Natural killer cell (primary cell): Measurements from ENCODE around the gene HSH2D. TPM values are rescaled to one million over a fixed set of nuclear protein-coding genes. Genes with fewer than 3 reads are reported as not detected.
"Not testable (repeated sequence)": the region's sequence is repeated elsewhere in the genome, so short reads cannot be mapped to it uniquely, and the experiment has no call there.

Experiments used
- ATAC-seq, 3 donors: fragments of 150-1000 bp in 2 of 3; fragments of 200-7000 bp in 1 of 3; cut with Tn5 transposase; 1 replicate in 1 of 3; 2 replicates in 2 of 3; pipeline ENCODE4 v1.10.0; 2021; ENCODE audit warnings: mild to moderate bottlenecking in 2 of 3, moderate library complexity in 2 of 3
- DNase-seq, 2 donors: peaks; one replicate each; pipeline versions ENCODE4 v3.0.0 to v3.0.0-alpha.2; 2013 to 2021; ENCODE audit warnings: mixed read lengths in 1 of 2
- H3K27ac ChIP-seq: one replicate; pipeline ENCODE4 v1.5.1; 2013; ENCODE audit warnings: mild to moderate bottlenecking, low read length
- H3K27me3 ChIP-seq: one replicate; pipeline ENCODE4 v1.6.1; 2013; ENCODE audit warnings: low read length; ENCODE audit not compliant: control insufficient read depth, insufficient read depth
- H3K36me3 ChIP-seq: one replicate; pipeline ENCODE4 v1.6.1; 2013; ENCODE audit warnings: low read length; ENCODE audit not compliant: control insufficient read depth, insufficient read depth
- H3K4me1 ChIP-seq: one replicate; pipeline ENCODE4 v1.6.1; 2013; ENCODE audit warnings: low read length; ENCODE audit not compliant: control insufficient read depth, insufficient read depth
- H3K4me3 ChIP-seq: one replicate; pipeline ENCODE4 v1.5.1; 2013; ENCODE audit warnings: low read length
- H3K9me3 ChIP-seq: one replicate; pipeline ENCODE4 v1.6.1; 2013; ENCODE audit warnings: low read length; ENCODE audit not compliant: control insufficient read depth, insufficient read depth
- H3K27ac Mint-ChIP-seq, 2 donors: one replicate each; pipeline ENCODE4 v1.8.0; 2022; ENCODE audit warnings: mild to moderate bottlenecking in 2 of 2, mixed read lengths in 2 of 2, moderate library complexity in 1 of 2
- H3K27me3 Mint-ChIP-seq, 2 donors: one replicate each; pipeline ENCODE4 v1.8.0; 2022; ENCODE audit warnings: low read depth in 2 of 2, mixed read lengths in 2 of 2
- H3K36me3 Mint-ChIP-seq: one replicate; pipeline ENCODE4 v1.8.0; 2022; ENCODE audit warnings: mixed read lengths
- H3K4me1 Mint-ChIP-seq, 2 donors: one replicate each; pipeline ENCODE4 v1.8.0; 2022; ENCODE audit warnings: mixed read lengths in 2 of 2
- H3K4me3 Mint-ChIP-seq: one replicate; pipeline ENCODE4 v1.8.0; 2022; ENCODE audit warnings: mild to moderate bottlenecking, moderate library complexity, mixed read lengths
- H3K9me3 Mint-ChIP-seq, 2 donors: one replicate each; pipeline ENCODE4 v1.8.0; 2022; ENCODE audit warnings: mixed read lengths in 2 of 2
- CTCF ChIP-seq: fragments of 200-600 bp; IDR thresholded peaks from one replicate; pipeline ENCODE4 v1.8.0; 2022; ENCODE audit warnings: antibody characterized with exemption
- WGBS: methylation state at CpG from one replicate; pipeline ENCODE4 v1.1.7; 2013; ENCODE audit warnings: missing lambda C conversion rate; ENCODE audit not compliant: insufficient coverage; 5-methylcytosine and 5-hydroxymethylcytosine counted together
- intact Hi-C: fragments of 100-400 bp; cut with micrococcal nuclease; formaldehyde crosslinking; loops from one replicate; pipeline ENCODE4 v1.14.2; 2022
- total RNA-seq, 4 donors: library from RNA; stranded (reverse); fragments of 120-200 nt in 1 of 4; gene quantifications; one replicate each; pipeline versions ENCODE4 v1.2.3 to v1.2.4, GENCODE V29; 2013 to 2022

HSH2D gene
- total RNA-seq, 3 donors from 2014 or later (not counting 1 experiment from before 2014, with no cell fraction given), result 203 to 319 (median 278) TPM

GRCh38 chr19:16096280-16096855 lies 47.1 kb upstream of the HSH2D start:
- Mint-ChIP-seq H3K27me3 (no peaks in the 10 kb centered on the region), H3K9me3 (no peaks in the 10 kb centered on the region), H3K4me3 (no peak overlapping the region), H3K4me1 (peaks cover 19 to 34% of the 10 kb centered on the region in 2 donors), H3K27ac (peak overlapping the region; percentile 27 to 73), H3K36me3 (peaks cover 32% of the 10 kb centered on the region)
- Histone ChIP-seq H3K9me3 (no peaks in the 10 kb centered on the region), H3K36me3 (peaks cover 89% of the 10 kb centered on the region), H3K27me3 (no peaks in the 10 kb centered on the region), H3K27ac (no peak overlapping the region), H3K4me3 (no peak overlapping the region), H3K4me1 (peaks cover 5% of the 10 kb centered on the region)
- WGBS, result 94% methylated on average over 8 of the region's 10 CpGs
- intact Hi-C loops, result no loop called here
- no peak for DNase-seq
- no peak for ATAC-seq
- no peak for TF ChIP-seq CTCF

- TF ChIP-seq CTCF, result no peak
- Mint-ChIP-seq H3K27me3 (no peaks in the 10 kb centered on the region), H3K4me3 (no peak overlapping the region), H3K27ac (peak overlapping the region; percentile 27 to 73), H3K9me3 (no peaks in the 10 kb centered on the region), H3K4me1 (peaks cover 19 to 22% of the 10 kb centered on the region in 2 donors), H3K36me3 (peaks cover 31% of the 10 kb centered on the region)
- intact Hi-C loops, result no loop called here
- Histone ChIP-seq H3K4me3 (no peak overlapping the region), H3K27ac (no peak overlapping the region), H3K27me3 (no peaks in the 10 kb centered on the region), H3K4me1 (peaks cover 5% of the 10 kb centered on the region), H3K36me3 (peaks cover 90% of the 10 kb centered on the region), H3K9me3 (no peaks in the 10 kb centered on the region)
- 97% methylated on average over 6 of the region's 6 CpGs for WGBS
- DNase-seq (no peak), ATAC-seq (no peak)
Observed at GRCh38 chr19:16098416-16098768, 45.1 kb upstream of the HSH2D start.

- peaks cover 31% of the 10 kb centered on the region for H3K36me3 Mint-ChIP-seq
- peaks cover 90% of the 10 kb centered on the region for H3K36me3 ChIP-seq
- H3K27ac ChIP-seq, result no peak overlapping the region
- H3K27ac Mint-ChIP-seq, result peak overlapping the region in 1 of 2 donors; percentile 73
- H3K4me3 Mint-ChIP-seq, result no peak overlapping the region
- H3K4me3 ChIP-seq, result no peak overlapping the region
- WGBS, result 98% methylated on average over 4 of the region's 6 CpGs
- H3K9me3 ChIP-seq, result no peaks in the 10 kb centered on the region
- peaks cover 5% of the 10 kb centered on the region for H3K4me1 ChIP-seq
- H3K9me3 Mint-ChIP-seq, result no peaks in the 10 kb centered on the region
- peaks cover 19 to 22% of the 10 kb centered on the region in 2 donors for H3K4me1 Mint-ChIP-seq
- ATAC-seq, result no peak
- H3K27me3 Mint-ChIP-seq, result no peaks in the 10 kb centered on the region
- H3K27me3 ChIP-seq, result no peaks in the 10 kb centered on the region
- no peak for TF ChIP-seq CTCF
- intact Hi-C loops, result no loop called here
- no peak for DNase-seq
Observed at GRCh38 chr19:16098821-16099220, 44.7 kb upstream of the HSH2D start.

GRCh38 chr19:16099314-16099965 lies 44.0 kb upstream of the HSH2D start:
- H3K27me3 Mint-ChIP-seq, intact Hi-C loops, H3K9me3 ChIP-seq, H3K4me1 ChIP-seq, DNase-seq, H3K9me3 Mint-ChIP-seq, H3K27ac ChIP-seq, H3K4me3 Mint-ChIP-seq, H3K27me3 ChIP-seq, ATAC-seq, H3K4me3 ChIP-seq: not testable (repeated sequence)
- 97% methylated on average over 7 of the region's 8 CpGs for WGBS
- peak overlapping the region in 1 of 2 donors; percentile 56 for H3K27ac Mint-ChIP-seq
- H3K36me3 ChIP-seq, result peaks cover 85% of the 10 kb centered on the region
- H3K36me3 Mint-ChIP-seq, result peaks cover 31% of the 10 kb centered on the region
- peaks cover 19 to 22% of the 10 kb centered on the region in 2 donors for H3K4me1 Mint-ChIP-seq
